OCI-LY1 (cell line): ENCODE results near the gene NEU1.

ENCODE experiments used
- EZH2 ChIP-seq: fragments of 200-600 bp; sonication (generic), shearing (Covaris generic); IDR thresholded peaks from 2 replicates; pipeline ENCODE4 v1.8.0; 2017; ENCODE audit warnings: borderline replicate concordance, mixed run types, mild to moderate bottlenecking, antibody characterized with exemption, low read length, moderate library complexity, mixed read lengths
- TF ChIP-seq, protein P1 (sequence below): fragments of 200-600 bp; sonication (generic), shearing (Covaris generic); IDR thresholded peaks from 2 replicates; pipeline ENCODE4 v1.5.1; 2017; ENCODE audit warnings: mild to moderate bottlenecking, antibody characterized with exemption, low read length, moderate library complexity, mixed read lengths

- TF ChIP-seq, protein P1, sequence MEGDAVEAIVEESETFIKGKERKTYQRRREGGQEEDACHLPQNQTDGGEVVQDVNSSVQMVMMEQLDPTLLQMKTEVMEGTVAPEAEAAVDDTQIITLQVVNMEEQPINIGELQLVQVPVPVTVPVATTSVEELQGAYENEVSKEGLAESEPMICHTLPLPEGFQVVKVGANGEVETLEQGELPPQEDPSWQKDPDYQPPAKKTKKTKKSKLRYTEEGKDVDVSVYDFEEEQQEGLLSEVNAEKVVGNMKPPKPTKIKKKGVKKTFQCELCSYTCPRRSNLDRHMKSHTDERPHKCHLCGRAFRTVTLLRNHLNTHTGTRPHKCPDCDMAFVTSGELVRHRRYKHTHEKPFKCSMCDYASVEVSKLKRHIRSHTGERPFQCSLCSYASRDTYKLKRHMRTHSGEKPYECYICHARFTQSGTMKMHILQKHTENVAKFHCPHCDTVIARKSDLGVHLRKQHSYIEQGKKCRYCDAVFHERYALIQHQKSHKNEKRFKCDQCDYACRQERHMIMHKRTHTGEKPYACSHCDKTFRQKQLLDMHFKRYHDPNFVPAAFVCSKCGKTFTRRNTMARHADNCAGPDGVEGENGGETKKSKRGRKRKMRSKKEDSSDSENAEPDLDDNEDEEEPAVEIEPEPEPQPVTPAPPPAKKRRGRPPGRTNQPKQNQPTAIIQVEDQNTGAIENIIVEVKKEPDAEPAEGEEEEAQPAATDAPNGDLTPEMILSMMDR = no peak
- no peak for TF ChIP-seq EZH2
Measured at GRCh38 chr6:31887173-31888007, 24.8 kb upstream of the NEU1 start.
